ENCODE measurements around the gene CDCA3. TPM values are rescaled to one million over a fixed set of nuclear protein-coding genes. Genes with fewer than 3 reads are reported as not detected.

CDCA3 gene
- total and polyA plus RNA-seq, 2 donors (not counting 1 experiment from before 2014, with no cell fraction given), result 1.6 to 2.3 TPM

DNA sequence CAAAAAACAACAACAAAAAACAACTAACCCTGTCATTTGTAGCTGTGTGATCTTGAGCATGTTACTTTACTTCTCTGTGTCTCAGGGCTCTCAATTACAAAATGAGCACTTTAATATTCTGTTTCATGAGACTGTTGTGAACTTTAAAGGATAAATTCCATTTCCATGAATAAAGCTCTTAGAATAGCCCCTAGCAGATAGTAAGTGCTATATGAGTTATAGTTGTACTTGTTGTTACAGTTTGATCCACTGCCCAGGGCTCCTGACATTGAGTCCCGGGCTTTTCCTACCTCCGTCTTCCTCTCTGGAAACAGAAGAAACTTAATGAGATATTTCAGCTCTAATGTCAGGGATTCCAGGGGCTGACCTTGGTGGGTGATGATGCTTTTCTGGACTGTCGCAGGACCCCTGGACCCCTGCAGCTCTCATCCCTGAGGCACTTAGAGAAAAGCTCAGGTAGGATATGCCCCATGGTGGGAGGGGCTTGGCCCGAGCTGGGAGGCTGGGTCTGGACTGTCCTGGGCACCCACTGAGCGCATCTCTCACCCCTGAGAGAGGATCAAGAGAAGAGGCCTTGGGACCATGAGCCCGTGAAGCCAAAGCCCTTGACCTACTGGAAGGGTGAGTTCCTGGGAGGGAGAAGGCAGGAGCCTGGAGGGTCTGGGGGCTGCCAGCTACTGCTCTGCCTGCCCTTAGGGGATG lies 17.7 kb downstream of the CDCA3 start:
- Histone ChIP-seq H3K9me3 (ENCODE audit: control extremely low read depth in 1 of 3, control insufficient read depth in 2 of 3, insufficient read depth in 1 of 3, low read length in 2 of 3) (peaks cover 0 to 3% (median 0%) of the 10 kb centered on the region in 3 donors), H3K4me1 (ENCODE audit: control insufficient read depth in 2 of 2, insufficient read depth in 2 of 2, low read length in 2 of 2) (peaks cover 11 to 17% of the 10 kb centered on the region in 2 donors), H3K4me3 (ENCODE audit: control extremely low read depth in 1 of 5, extremely low read depth in 1 of 5, insufficient read depth in 1 of 5, low read depth in 2 of 5, low read length in 4 of 5) (no peak overlapping the region), H4K20me1 (ENCODE audit: control insufficient read depth, insufficient read depth, low read length, poor library complexity, severe bottlenecking) (peaks cover 11% of the 10 kb centered on the region), H3K27me3 (replicated peaks in 1 of 4; ENCODE audit: control extremely low read depth in 1 of 4, control insufficient read depth in 3 of 4, insufficient read depth in 4 of 4, low read length in 3 of 4) (peaks cover 0 to 37% (median 10%) of the 10 kb centered on the region in 4 experiments), H3K9ac (ENCODE audit: low read length) (no peak overlapping the region), H3K4me2 (replicated peaks; ENCODE audit: low read depth, low read length, poor library complexity, severe bottlenecking) (no peak overlapping the region), H3K79me2 (ENCODE audit: control insufficient read depth, insufficient read depth, low read length) (no peaks in the 10 kb centered on the region), H3K27ac (ENCODE audit: low read length in 2 of 2) (no peak overlapping the region), H2AFZ (ENCODE audit: insufficient read depth, low read depth, low read length, poor library complexity, severe bottlenecking) (no peak overlapping the region), H3K36me3 (replicated peaks in 1 of 2; ENCODE audit: control extremely low read depth in 1 of 2, control insufficient read depth in 1 of 2, extremely low read depth in 1 of 2, insufficient read depth in 2 of 2, low read length in 1 of 2) (no peaks in the 10 kb centered on the region)
- TF ChIP-seq CTCF (IDR thresholded peaks at IDR 0.05) (no peak), EZH2 (IDR thresholded peaks at IDR 0.05; ENCODE audit: borderline replicate concordance, insufficient read depth, low read depth, low read length, poor library complexity, severe bottlenecking) (no peak)
- H3K9me3 Mint-ChIP-seq (ENCODE audit: insufficient read depth), result no peaks in the 10 kb centered on the region
- DNase-seq, result no peak
- intact Hi-C loops (cut with micrococcal nuclease), result no loop called here
- H3K4me1 Mint-ChIP-seq, result peaks cover 11% of the 10 kb centered on the region
- H3K27me3 Mint-ChIP-seq, result peaks cover 40% of the 10 kb centered on the region
- ChIA-PET CTCF (interaction anchor here (0.9 to 2.2 kb wide), 8 partner anchors 9 to 144 kb away, joined by 3 to 7 read pairs (median 4); partner anchors contain the start of genes MLF2, SPSB2 and ZNF384), POLR2A (no interaction called here)
- H3K4me3 Mint-ChIP-seq, result no peak overlapping the region
- 86% methylated on average over 6 of the region's 6 CpGs for WGBS (ENCODE audit: insufficient coverage)
- no peak for ATAC-seq (ENCODE audit: low read depth)
- no peak overlapping the region for H3K27ac Mint-ChIP-seq

GRCh38 chr12:6832125-6832524 lies 19.0 kb downstream of the CDCA3 start:
- H3K27ac Mint-ChIP-seq, result no peak overlapping the region
- H3K27me3 Mint-ChIP-seq, result peaks cover 49% of the 10 kb centered on the region
- H3K4me1 ChIP-seq (ENCODE audit: control insufficient read depth in 2 of 2, insufficient read depth in 2 of 2, low read length in 2 of 2), result peaks cover 20 to 27% of the 10 kb centered on the region in 2 donors
- DNase-seq, result no peak
- H3K9ac ChIP-seq (ENCODE audit: low read length), result no peak overlapping the region
- no peak for ATAC-seq (ENCODE audit: low read depth)
- 87% methylated on average over 4 of the region's 4 CpGs for WGBS (ENCODE audit: insufficient coverage)
- H2AFZ ChIP-seq (ENCODE audit: insufficient read depth, low read depth, low read length, poor library complexity, severe bottlenecking), result no peak overlapping the region
- H3K27ac ChIP-seq (ENCODE audit: low read length in 2 of 2), result no peak overlapping the region
- H3K4me3 Mint-ChIP-seq, result peak overlapping the region; percentile 17
- no peaks in the 10 kb centered on the region for H3K9me3 Mint-ChIP-seq (ENCODE audit: insufficient read depth)
- peaks cover 11% of the 10 kb centered on the region for H4K20me1 ChIP-seq (ENCODE audit: control insufficient read depth, insufficient read depth, low read length, poor library complexity, severe bottlenecking)
- peaks cover 0 to 3% (median 0%) of the 10 kb centered on the region in 3 donors for H3K9me3 ChIP-seq (ENCODE audit: control extremely low read depth in 1 of 3, control insufficient read depth in 2 of 3, insufficient read depth in 1 of 3, low read length in 2 of 3)
- H3K36me3 ChIP-seq (replicated peaks in 1 of 2; ENCODE audit: control extremely low read depth in 1 of 2, control insufficient read depth in 1 of 2, extremely low read depth in 1 of 2, insufficient read depth in 2 of 2, low read length in 1 of 2), result no peaks in the 10 kb centered on the region
- TF ChIP-seq CTCF (IDR thresholded peaks at IDR 0.05) (no peak), EZH2 (IDR thresholded peaks at IDR 0.05; ENCODE audit: borderline replicate concordance, insufficient read depth, low read depth, low read length, poor library complexity, severe bottlenecking) (no peak)
- H3K4me3 ChIP-seq (ENCODE audit: control extremely low read depth in 1 of 5, extremely low read depth in 1 of 5, insufficient read depth in 1 of 5, low read depth in 2 of 5, low read length in 4 of 5), result no peak overlapping the region
- H3K4me1 Mint-ChIP-seq, result peaks cover 17% of the 10 kb centered on the region
- ChIA-PET CTCF (interaction anchor here (0.6 to 1.8 kb wide), 5 partner anchors 21 to 108 kb away, joined by 3 to 7 read pairs (median 3); partner anchors contain the start of genes COPS7A, MLF2 and SPSB2), POLR2A (no interaction called here)
- H3K79me2 ChIP-seq (ENCODE audit: control insufficient read depth, insufficient read depth, low read length), result no peaks in the 10 kb centered on the region
- H3K4me2 ChIP-seq (replicated peaks; ENCODE audit: low read depth, low read length, poor library complexity, severe bottlenecking), result no peak overlapping the region
- peaks cover 0 to 40% (median 17%) of the 10 kb centered on the region in 4 experiments for H3K27me3 ChIP-seq (replicated peaks in 1 of 4; ENCODE audit: control extremely low read depth in 1 of 4, control insufficient read depth in 3 of 4, insufficient read depth in 4 of 4, low read length in 3 of 4)
- intact Hi-C loops (cut with micrococcal nuclease), result no loop called here

Data from B cell (primary cell).